GM11168 (cell line): ENCODE data around the gene PALD1.
"Not testable (repeated sequence)": the region's sequence is repeated elsewhere in the genome, so short reads cannot be mapped to it uniquely, and the experiment has no call there.

Source experiments
- in situ Hi-C: fragments of 300-500 bp; cut with MboI; formaldehyde crosslinking; loops from one replicate; pipeline ENCODE4 v1.12.0; 2022; ENCODE audit warnings: low sequenced_read_pairs; ENCODE audit not compliant: unreplicated experiment

The PALD1 gene

DNA sequence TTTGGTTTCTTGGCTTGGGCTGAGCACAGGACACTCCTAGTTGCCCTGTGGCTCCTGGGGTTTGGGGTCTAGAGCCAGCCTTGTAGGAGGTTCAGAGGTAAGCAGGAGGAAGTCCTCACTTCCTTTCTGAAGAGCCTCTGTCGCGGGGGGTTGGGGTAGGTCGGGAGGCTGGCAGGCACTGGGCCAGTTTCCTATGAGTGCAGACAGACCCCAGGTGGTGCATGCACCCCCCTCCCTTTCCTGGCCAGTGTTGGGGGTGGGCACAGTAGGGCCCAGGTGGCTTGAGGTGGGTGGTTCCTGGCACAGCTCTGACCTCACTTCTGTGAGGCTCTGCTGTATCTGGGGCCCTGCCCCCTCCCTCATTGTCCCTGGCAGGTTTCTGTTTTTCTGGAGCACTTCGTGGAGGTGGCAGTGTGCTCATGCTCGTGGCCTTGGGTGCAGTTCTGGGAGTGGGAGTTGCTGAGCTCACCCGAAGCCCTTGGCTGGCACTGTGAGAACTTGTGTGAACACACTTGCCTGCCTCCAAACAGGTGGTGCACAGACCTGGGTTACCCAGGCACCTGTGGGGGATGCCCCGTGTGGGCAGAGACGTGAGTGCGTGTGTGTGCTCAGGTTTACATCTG is 1.8 kb downstream of the PALD1 start:
- in situ Hi-C loops: no loop called here

DNA sequence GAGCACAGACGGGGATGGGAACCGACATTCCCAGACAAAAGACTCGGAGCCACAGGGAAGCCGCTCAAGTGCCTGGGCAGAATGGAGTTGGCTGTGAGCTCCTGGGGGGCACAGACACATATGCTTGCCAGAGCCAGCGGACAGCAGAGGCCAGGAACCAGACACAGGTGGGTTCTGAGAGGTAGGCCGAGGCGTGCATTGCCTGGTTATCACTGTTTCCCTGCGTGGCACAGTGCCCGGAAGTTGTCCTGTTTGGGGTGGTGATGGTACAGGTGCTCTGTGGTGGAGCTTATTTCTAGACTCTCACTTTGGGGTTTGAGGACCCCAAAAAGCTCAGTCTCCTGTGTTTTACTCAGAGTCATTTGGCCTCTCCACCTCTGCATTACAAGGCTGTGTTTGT is 2.5 kb downstream of the PALD1 start:
- in situ Hi-C loops: no loop called here

DNA sequence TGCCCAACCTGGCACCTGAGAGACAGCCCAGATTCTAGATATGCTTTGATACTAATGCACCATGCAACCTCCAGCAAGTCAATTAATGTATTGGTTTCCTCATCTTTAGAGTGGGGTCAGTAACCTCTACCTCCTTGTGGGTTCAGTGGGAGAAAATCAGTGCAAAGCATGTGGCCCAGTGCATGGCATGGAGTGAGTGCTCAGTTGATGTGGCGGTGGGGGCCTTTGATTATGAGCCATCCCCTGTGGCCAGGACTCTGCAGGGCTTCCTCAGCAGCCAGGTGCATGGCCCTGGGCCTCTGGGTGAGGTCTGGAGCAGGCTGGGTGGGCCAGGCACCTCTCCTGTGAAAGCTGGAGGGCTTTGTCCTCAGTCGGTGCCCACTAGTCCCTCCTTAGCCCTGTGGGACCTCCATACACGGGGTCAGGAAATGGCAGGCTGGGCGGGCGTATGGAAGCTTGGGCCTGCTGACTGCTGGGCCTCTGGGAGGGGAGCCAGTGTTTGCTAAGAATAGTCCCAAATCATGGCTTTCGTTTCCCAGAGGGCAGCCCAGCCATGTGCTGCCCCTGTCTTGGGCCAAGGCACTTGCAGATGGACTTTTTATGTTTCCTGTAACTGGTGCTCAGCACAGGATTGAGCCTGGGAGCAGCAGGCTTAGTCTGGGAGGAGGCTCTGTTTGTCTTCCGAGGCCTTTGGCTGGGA is 3.4 kb downstream of the PALD1 start:
- in situ Hi-C loops: no loop called here

DNA sequence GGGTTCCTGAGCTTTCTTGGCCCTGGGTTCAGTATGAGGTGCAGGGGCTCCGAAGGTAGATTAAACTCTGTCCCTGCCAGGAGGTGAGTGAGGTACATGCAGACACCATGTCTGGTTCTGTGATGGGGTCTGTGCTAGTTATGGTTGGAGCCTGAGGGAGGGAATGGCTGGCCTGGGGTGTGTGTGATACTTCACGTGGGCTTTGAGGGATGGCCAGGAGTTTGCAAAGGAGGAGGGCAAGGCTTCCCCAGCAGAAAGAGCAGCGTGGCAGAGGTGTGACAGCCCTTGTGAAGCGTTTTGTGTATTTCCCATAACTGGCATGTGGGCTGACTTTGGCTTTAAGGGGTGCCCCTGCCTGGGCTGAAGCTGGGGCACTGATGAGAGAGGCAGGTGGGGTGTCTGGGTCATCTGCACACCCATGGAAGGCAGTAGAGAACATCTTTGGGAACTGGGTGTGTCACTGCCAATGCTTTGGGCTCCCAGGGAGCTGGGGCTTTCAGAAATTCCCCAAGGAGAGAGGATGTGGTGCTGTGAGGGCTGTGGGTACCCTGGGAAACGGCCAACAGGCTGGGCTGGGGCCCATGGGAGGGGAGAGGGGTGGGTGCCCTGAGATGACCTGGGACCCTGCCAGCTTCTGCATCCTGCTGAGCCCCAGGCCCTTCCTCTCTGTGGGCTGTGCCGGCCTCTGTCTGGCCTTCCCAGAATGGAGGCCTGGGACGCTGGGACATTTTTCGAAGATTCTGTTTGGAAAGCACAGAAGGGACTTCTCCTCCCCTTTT is 4.6 kb downstream of the PALD1 start:
- in situ Hi-C loops: no loop called here

DNA sequence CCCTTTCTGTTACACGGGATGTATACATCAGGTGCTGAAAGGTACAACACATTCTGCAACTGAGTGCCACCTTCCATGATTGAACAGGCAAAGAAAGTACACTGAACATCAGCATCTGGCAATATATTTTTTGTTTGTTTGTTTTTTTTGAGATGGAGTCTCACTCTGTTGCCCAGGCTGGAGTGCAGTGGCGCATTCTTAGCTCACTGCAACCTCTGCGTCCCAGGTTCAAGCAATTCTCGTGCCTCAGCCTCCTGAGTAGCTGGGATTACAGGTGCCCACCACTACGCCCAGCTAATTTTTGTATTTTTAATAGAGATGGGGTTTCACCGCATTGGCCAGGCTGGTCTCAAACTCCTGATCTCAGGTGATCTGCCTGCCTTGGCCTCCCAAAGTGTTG is 5.3 kb downstream of the PALD1 start:
- in situ Hi-C loops: not testable (repeated sequence)

DNA sequence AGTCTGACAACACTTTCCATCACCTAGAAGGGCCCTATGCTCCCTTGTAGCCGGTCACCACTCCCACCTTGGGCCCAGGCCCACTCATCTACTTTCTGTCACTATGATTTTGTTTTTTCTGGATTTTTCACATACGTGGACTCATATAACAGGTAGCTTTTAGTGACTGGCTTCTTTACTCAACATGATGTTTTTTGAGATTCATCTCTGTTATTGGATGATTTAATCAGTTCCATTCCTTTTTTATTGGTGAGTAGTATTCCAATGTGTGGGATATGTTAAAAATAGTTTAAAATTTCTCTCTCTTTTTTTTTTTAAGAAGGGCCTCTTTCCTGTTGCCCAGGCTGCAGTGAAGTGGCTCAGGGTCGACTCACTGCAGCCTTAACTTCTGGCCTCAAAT is 9.3 kb downstream of the PALD1 start:
- in situ Hi-C loops: no loop called here

DNA sequence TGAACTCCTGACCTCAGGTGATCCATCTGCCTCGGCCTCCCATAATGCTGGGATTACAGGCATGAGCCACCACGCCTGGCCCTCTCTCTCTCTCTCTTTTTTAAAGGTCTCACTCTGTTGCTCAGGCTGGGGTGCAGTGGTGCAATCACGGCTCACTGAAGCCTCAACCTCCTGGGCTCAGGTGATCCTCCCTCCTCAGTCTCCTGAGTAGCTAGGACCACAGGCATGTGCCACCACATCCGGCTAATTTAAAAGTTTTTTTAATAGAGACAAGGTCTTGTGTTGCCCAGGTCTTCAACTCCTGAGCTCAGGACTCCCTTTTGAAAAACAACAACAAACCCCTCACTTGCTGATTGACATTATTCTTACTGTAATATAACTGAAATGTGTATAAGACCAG is 11.6 kb downstream of the PALD1 start:
- in situ Hi-C loops: no loop called here

DNA sequence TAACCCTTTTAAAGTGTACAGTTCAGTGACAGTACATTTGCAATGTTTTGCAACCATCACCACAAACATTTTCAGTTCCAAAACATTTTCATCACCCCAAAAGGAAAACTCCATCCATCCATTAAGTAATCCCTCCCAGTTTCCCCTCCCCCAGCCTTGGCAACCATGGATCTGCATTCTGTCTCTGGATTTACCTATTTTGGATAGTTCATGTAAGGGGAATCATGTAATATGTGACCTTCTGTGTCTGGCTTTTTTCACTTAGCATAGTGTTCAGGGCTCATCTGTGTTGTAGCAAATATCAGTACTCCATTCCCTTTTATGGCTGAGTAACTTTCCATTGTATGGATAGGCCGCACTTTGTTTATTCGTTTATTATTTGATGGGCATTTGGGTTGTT is 13.0 kb downstream of the PALD1 start:
- in situ Hi-C loops: no loop called here

DNA sequence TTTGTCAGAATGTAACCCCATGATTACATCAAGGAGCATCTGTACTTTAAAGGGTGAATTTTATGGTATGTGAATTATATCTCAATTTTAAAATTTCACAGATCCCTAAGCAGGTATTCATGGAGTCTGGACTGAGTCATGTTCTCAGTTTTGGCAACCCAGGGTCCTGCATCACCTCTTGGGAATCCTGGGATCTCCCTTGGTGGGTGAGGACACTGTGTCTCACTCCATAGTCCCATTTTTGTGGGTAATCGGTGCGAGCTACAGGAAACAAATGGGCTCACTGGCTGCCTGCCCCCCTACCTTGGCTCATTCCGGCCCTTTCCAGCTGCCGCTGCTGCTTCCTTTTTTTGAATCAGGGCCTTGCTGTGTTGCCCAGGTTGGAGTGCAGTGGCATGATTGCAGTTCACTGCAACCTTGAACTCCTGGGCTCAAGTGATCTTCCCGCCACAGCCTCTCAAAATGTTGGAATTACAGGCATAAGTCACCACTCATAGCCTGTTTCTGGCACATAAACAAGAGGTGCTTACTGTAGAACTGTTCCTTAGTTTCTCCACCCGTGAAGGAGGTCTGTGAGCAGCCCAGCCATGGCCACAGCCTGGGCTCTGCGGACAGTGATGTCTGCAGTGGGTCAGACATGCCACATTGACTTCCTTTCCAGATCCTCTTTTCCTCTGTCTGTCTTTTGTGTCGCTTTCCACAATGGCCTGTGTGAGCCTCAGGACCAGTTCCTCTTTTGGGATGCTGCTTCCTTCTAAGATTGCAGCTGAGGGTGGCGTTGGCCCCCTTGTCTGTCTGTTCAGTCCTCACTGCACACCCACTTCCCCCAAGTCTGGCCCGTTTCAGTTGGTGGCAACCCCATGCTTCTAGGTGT is 14.5 kb downstream of the PALD1 start:
- in situ Hi-C loops: no loop called here

DNA sequence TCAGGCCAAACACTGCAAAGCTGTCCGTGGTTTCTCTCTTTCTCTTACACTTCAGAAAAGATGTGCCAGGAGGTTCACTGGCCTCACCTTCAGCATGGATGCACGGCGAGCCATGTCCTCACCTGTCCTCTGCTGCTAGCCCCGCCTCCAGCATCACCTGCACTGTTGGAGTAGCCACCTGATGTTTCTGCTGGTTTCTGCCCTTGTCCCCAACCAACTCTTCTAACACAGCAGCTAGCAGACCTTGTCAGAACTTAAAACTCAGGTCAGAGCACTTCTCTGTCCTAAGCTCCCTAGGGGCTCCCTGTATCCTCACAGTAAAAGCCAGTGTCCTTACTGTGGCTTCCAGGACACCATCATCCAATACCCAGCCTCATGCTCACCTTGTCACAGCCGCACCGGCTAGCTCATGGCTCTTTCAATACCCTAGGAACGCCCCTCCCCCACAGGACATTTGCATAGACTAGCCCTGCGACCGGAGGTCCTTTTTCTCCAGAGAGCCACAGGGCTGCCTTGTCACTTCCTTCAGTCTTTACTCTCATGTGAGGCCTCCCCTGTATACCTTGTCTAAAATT is 15.2 kb downstream of the PALD1 start:
- in situ Hi-C loops: no loop called here

DNA sequence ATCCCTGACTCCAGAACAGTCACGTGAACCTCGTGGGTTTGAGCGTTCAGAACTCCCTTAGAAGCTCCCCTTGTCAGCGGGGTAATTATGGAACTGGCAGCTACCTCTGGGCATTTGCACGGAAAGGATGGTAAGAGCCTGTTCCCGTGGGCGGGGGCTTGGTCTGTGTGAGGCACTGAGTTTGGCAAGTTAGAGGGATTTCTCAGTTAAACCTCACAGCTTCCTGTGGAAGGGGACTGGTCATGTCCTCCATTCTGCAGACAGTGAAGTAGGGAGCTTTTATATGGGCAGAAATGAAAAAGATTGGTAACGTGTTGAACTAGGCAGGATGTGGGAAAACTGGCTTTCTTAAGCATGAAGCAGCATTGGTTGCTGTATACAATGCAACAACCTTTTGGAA is 16.0 kb downstream of the PALD1 start:
- in situ Hi-C loops: no loop called here

DNA sequence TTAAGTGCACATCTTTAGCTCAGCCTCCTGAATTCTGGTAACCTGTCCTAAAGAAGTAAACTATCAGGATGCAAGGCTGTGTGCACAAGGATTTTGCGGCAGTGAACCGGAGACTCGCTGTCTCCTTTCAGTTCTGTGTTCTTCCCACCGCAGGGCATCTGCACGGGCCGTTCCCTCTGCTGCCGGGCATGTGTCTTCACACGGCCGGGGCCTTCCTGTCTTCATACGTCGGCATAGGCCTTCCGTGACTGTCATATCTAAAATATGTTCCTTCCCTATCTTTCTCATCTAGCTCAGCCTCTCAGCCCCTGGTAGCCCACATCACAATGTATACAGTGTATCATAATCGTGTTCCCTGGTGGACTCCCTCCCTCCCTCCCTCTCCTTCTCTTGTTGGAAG is 16.4 kb downstream of the PALD1 start:
- in situ Hi-C loops: no loop called here

DNA sequence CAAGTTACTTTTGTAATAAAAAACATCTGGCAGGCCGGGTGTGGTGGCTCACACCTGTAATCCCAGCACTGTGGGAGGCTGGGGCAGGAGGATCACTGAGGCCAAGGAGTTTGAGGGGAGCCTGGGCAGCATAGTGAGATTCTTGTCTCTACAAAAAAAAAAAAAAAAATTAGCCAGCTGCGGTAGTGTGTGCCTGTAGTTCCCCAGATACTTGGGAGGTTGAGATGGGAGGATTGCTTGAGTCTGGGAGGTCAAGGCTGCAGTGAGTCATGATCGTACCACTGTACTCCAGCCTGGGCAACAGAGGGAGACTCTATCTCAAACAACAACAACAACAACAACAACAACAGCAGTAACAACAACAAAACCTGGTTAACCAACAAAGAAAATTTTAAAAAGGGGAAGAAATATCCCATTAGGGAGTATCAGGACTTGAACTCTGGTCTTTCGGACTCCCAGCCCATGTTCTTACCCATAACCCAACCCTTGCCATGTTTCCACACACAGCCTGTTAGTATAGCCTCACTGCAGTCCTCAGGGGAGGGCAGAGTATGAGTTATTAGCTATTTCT is 17.2 kb downstream of the PALD1 start:
- in situ Hi-C loops: no loop called here

DNA sequence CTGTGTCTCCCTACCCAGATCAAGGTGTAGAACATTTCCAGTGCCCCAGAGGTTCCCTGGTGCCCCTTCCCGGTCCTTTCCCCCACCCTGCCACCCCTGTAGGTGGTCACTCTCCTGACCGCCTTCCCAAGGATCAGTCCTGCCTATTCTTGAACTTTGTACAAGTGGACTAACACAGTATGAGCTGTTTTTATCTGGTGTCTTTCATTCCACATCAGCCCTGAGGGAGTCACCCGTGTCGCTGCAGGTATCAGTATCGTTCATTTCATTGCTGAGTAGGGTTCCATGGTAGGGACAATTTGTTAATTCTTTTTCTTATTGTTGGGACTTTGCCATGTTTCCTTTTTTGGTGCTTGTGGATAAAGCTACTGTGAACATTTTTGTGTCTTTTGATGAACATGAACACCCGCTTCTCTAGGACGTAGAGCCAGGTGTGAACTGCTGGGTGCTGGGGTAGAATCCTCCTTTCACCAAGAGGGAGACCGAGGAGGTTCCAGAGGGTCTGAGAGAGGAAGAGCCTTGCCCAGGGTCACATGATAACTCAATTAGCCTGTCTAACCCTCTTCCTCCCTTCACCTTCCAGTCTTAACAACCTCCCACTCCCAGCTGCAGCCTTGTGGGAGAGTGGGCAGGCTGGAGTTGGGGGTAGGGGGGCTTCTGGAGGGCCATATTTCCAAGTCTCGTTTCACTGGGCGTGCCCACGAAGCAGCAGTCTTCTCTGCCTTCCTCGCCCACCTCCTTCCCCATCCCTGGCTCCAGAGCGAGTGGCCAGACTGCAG is 18.0 kb downstream of the PALD1 start:
- in situ Hi-C loops: no loop called here

DNA sequence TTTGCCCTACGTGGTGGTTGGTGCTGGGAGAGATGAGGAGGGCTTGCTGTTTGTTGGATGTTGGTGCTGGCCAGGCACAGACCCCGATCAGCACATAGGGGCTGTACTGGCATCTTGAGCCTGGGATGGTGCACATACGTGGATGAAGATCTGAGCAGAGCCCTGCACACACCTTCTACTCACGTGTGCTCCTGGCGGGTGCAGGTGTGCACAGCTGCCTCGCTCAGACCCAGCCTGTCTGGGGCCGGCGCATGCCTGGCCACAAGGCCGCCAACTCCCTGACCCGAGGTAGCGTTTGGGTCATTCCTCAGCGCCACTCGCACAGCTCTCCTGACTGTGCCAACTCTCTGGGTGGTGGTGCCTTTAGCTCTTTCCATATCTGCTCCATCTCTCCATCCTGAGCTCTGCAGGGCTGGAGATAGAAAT is 18.6 kb downstream of the PALD1 start:
- in situ Hi-C loops: no loop called here

DNA sequence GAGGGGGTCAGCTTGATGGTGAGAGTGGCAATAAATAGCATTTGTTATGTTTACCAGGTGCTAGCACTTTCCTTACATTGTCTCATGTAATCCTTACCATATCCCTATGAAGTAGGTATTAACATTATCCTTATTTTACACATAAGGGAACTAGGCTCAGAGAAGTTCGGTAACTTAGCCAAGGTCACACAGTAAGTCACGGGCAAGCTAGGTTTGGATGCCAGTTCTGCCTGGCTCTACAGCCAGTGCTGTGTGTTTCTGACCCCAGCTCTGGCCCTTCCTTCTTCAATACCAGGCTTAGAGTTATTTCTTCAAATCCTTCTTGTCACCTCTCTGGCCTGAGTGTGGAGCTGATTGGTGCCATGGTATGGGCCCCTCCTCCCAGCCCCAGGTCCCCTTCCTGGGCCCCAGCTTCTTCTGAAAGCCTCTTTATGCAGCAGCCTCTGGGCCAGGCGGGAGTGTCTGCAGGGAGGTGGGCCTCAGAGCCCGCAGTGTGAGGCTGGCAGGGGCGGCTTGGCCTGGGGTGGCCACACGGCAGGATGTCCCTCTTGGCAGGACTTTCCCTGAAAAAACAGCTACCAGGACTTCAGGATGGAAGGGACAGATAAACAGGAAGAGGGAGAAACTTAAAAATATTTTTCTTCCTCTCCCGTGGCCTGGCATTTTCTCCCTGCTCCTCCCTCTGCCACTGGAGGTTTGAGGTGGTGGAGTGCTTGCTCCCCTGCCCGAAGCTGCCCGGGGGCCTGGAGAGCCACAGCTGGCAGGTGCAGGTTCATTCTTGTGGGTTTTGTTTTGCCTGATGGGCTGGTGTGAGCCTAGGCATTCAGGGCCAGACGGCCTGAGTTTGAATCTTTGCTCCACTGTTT is 20.6 kb downstream of the PALD1 start:
- in situ Hi-C loops: no loop called here

DNA sequence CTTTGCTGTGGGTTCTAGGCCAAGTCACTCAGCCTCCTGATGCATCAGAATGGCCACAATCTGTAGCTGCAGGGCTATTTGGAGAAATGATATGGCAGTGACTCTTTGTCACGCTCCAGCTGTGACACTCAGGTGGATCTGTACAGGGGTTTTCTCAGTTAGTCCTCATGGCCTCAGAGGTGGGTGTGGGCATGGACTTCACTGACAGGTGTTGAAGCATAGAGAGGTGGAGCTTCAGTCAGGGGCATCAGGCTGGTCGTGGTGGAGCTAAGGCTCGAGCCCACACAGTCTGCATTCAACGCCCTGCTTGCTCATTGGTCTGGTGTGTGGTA is 21.2 kb downstream of the PALD1 start:
- in situ Hi-C loops: no loop called here

DNA sequence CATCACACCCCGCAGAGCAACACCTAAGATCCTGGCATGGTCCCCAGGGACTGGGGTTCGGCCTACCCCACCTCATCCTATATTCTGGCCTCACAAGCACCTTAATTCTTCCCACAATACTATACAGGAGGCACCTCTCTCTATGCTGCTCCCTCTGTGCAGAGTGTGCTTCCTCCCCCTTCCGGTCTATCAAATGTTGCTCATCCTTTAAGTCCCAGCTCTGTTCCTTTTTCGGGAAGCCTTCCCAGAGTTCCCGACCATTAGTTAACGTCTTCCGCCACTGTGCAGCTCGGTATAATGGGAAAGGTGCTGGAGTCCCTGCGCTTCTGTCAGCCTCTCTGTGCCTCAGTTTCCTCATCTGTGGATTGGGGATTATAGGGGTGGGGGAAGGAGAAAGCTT is 21.8 kb downstream of the PALD1 start:
- in situ Hi-C loops: no loop called here
